ENCODE data around the gene ELK3.

Gene ELK3

DNA sequence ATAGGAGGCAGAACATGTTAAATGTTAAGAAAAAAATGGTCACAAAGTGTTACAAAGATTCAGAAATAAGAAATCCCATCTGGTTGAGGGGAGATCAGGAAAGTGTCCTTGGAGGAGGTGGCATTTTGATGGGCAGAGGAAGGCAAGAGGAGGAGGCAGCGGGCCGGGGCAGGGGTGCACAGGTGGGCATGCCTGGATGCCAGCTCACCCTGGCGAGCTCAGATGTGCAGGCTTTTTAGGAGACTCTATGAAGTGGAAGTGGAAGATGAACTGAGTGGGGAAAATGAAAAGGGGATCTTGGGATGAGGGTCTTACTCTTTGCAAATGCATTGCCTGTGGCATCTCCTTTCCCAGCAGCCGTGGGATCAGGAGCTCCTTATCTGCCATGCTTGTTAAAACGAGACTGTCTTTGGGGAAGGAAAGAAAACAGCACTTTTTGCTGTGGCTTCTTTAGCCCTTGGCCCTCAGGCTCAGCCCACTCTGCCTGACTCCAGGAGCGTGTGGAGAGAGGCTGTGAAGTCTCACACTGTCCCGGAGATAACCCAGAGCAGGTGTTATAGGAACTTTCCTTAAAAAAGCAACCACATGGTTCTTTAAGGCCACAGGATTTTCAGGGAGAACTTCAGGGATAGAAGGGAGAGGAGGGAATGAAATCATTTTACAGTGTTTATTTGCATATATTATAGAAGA, 62.6 kb downstream of the ELK3 start:
- no peak for DNase-seq (ENCODE audit: low spot score)

DNA sequence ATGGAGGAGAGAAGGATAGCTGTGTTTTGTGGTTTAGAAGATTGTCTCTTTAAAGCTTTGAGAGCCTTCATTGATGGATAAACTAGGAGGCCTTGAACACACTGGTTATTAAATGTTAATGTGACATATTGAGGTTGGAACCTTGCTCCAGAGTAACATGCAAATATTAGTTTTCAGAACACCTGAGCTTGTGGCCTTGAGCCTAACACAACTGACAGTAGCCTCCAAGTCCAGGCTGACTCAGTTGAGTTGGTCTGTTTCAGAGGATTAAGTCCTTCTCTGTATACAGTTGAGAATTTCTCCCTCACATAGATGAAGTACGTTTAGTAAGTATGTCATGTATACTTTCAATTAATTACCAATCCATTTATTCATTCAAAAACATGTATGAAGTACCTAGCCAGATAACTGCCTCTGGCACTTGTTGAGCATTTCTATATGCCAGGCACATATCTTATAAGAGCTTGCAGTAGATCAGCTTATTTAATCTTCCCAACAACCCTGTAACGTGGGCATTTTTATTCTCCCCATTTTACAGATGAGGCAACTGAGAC, 63.5 kb downstream of the ELK3 start:
- no peak for DNase-seq (ENCODE audit: low spot score)

DNA sequence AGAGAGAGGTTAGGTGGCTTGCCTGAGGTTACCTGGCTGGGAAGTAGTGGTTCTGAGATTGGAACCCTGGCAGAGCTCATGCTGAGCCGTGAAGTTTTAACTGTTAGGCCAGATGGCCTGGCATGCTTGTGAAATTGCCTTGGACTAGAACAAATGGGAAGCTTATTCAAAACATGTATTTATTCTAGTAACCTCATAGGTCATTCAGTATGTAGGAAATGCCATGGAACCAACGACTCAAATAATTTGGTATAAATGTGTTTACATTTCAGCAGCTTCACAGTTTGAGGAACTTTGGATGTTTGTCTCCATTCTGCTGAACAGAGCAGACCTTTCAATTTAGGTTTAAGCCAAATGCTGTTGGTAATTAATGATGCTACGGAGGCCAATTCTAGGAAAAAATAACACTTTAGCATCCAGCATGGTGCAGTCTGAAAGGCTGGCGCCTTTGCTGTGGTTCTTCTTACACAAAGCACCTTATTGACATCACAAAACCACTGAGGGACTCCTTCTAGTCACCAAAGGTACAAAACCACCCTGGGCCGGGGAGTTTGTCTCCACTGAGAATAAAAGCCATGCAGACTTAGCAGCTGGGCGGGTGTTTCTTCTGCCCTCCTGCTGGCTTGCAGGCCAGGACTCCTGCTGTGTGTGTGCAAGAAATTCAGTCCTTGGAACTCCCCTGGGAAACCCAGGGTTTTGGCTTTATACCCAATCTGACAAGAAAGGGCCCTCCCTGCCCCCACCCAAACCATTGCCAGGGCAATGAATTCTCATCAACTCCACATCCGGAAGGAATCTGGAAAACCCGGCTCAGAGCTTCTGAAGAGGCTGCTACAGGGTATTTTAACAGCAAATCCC, 64.2 kb downstream of the ELK3 start:
- peak; percentile 63 for DNase-seq (ENCODE audit: low spot score)

DNA sequence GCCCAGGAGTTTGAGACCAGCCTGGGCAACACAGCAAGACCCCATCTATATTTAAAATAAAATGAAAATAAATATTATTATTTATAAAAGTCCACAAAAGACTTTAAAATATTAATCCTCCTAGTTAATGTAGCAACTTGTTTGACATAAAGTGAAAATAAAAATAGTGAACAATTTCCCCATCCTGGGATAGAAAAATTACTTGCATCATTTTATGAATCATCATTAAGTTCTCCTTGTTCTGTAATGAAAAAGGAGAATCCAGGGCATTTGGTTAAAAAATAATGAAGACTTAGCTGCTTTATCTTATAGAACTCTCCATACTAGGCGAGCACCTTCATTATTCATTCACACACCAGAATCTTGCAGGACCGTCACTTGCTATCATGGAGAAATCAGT, 66.1 kb downstream of the ELK3 start:
- DNase-seq (ENCODE audit: low spot score) = no peak

DNA sequence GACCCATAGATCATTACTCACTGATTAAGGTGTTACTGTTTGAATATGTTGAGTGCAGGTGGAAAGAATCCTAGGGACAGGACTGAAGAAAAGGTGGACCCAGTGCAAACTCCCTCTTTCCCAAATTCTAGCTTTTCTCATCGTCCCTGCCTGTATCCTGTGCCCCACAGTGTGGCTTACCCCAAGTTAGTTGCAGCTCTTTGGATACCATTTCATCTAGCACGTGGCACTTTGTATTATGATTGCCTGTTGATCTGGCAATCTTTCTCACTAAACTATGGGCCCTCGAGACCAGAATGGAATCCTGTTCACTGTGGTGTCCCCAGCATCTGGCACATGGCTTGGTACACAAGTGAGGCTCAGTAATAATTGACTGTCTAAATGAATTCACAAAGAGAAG, 66.5 kb downstream of the ELK3 start:
- no peak for DNase-seq (ENCODE audit: low spot score)

DNA sequence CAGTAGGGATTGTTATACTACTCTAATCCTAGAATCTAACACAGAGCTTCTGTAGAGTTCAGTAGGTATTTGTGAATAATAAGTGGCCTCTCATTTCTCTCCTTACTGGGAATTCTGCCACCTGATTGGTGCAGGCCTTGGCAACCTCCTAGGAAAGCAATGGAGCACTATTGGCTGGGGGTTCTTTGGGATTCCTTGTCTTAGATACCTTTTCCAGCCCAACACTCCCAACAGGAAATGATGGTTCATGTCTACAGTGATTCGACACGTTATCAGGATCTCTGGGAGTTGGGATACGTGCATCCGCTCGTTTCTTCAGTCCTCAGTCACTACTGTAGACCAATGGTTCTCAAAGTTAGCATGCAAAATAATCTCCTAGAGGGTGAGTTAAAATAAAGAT, 67.4 kb downstream of the ELK3 start:
- no peak for DNase-seq (ENCODE audit: low spot score)

DNA sequence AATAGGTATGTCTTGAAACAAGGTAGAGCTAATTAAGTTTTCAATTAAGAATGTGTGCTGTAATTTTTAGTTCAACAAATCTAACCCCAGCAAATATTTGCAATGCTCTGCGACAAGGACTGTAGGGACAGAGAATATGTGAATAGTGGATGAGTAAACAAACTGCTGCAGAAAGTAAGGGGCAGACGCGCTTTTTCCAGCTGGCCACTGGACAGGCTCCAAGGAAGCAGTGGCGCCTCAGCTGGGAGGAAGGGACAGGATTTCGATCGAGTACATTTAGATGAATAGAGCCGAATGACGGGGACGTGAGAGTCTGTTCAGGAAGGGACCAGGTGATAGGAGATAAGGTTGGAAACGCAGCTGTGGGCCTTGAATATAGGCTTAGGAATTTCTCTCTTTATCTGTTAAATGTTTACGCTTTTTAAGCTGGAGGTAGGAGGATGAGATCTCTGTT, 69.3 kb downstream of the ELK3 start:
- no peak for DNase-seq (ENCODE audit: low spot score)

DNA sequence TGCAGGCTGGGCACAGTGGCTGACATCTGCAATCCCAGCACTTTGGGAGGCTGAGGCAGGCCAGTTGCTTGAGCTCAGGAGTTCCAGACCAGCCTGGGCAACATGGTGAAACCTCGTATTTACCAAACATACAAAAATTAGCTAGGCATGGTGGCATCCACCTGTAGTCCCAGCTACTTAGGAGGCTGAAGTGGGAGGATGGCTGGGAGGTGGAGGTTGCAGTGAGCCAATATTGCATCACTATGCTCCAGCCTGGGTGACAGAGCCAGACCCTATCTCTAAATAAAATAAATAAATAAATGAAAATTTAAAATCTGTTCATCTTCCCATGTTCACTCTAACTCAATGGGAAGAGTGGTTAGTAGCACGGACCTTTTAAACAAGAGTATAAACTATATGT, 71.2 kb downstream of the ELK3 start:
- no peak for DNase-seq (ENCODE audit: low spot score)

DNA sequence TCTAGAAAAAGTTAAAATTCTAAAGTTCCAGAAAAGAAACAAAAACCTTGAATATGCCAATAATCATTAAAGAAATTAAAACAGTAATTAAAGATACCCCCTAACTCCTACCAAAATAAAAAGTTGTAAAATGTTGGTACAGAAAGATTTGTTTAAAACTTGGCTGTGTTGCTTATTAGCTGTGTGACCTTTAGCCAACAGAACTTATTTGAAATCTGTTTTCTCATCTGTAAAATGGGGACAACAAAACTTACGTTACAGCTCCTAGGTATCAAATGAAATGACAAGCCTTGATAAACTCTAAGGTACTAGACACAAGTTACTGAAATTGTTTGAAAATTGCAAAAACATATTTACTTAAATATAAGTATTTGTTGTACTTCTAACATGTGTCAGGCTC, 71.7 kb downstream of the ELK3 start:
- DNase-seq (ENCODE audit: low spot score) = no peak

DNA sequence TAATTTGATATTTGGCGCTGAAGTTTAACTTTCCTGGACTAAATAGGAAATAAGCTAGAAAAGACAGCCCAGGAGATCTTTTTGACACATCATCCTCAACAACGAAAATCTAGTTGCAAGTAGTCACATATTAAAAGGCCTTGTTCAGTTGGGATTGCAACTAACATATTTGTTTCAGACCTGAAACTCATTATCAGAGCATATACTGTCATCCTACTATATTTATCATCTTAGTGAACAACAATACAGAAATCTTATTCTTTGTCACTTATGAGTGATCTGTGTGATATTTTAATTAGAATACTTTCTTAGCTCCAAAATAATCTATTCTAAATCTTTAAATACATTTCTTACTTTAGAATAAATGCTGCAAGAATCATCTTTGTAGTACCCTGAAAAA, 72.1 kb downstream of the ELK3 start:
- DNase-seq (ENCODE audit: low spot score) = no peak

DNA sequence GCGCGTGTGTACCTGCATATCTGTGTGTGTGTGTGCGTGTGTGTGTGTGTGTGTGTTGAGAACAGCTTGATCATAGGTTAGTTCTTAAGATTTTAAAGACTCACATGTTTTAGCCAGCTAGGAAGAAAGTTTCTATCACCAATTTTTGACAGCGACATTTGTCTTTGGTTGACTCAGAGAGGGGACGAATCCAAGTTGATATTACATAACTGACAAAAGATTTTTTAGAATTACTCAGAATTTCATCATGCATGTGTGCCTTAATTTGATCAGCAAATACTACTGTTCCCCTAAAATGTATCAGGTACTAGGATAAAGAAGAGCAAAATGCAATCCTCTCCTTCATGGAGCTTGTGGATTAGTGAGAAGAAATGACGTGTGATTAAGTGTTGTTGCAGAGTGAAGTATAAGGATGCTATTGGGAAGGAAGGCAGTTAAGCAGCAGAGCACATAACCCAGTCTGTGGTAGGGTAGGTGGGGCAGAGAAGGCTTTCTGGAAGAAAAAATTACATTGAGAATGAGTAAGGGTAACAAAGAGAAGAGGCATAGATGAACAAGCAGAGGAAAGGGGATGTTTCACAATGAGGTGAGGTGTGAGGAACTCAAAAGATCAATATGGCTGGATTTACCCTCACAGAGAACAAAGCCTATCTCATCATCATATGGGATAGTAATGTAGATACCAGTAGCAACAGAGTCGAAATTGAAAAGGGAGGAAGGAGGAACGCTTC, 77.5 kb downstream of the ELK3 start:
- DNase-seq (ENCODE audit: low spot score) = no peak

DNA sequence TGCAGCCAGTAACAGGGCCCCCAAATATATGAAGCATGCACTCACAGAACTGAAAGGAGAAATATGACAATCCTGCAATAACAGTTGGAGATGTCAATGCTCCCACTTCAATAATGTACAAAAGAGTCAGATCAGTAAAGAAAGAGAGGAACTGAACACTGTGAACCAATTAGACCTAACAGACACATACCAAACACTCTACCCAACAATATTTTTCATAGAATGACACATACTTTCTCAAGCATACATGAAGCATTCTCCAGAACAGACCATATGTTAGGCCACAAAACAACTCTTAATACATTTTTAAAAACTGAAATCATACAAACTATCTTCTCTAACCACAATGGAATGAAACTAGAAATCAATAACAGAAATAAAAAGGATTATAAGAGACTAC, 80.2 kb downstream of the ELK3 start:
- DNase-seq (ENCODE audit: low spot score) = no peak

DNA sequence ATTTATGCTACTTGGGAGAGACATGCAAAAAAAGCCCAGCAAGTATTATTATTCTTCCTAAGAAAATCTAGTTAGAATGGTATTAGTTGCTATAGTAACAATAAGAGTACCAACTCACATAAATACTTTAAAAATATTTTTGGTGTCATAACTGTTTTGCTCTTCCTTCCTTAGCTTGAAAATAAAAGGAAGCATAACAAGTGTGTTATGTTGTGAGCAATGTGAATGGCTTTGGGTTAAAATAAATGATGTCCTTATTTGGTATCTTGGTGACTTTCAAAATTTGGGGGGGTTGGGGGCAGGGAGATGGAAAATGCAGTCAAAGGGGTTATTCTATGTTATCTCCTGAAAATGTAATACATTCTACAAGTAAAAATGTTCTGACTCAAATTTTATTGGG, 91.0 kb downstream of the ELK3 start:
- DNase-seq (ENCODE audit: low spot score) = no peak

DNA sequence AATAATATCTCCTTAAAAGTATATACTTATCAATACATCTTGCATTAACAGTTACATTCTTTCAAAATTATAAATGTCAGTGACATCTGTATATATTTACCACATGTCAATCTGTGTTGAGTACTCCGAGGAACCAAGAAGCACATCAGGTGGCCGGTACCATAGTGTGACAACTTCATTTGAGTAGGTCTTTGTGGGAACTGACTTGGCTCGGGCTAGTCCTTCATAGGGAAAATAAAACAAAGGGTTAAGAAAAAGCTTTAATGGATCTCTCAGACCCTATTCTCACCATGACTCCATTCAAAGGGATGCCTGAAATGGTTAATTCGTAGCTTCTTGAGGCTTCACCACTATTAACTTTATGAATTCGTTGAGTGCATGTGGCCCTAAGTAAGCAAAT, 94.9 kb downstream of the ELK3 start:
- no peak for DNase-seq (ENCODE audit: low spot score)

DNA sequence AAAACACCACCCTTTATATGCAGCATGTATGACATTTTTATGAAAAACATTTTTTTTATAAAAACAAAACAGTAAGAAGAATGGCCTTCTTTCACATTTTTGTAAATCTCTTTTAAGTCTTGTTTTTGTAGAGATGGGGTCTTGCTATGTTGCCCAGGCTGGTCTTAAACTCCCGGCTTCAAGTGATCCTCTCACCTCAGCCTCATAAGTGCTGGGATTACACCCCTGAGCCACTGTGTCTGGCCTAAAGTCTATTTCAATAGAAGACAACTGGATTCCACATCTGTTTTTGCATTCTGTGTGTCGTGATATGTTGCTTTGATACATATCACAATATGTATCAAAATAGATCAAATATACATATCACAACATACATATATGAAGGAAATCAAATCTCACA, 98.9 kb downstream of the ELK3 start:
- no peak for DNase-seq (ENCODE audit: low spot score)

DNA sequence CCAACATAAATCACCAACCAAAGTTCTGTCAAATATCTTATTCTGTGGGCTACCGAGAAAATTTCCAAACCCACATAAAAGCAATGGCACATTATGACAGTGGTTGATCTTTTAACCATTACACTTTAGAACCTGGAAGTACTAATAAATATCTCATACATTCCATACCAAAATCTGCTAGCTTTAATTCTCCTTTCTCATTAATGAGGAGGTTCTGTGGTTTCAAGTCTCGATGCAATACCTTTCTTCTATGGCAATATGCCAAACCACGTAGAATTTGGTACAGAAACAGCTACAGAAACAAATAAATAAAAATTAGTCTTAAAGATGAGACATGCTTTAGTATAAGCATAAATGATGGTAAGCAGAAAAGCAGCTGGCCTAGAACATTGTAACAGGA, 100.7 kb downstream of the ELK3 start:
- no peak for DNase-seq (ENCODE audit: low spot score)

DNA sequence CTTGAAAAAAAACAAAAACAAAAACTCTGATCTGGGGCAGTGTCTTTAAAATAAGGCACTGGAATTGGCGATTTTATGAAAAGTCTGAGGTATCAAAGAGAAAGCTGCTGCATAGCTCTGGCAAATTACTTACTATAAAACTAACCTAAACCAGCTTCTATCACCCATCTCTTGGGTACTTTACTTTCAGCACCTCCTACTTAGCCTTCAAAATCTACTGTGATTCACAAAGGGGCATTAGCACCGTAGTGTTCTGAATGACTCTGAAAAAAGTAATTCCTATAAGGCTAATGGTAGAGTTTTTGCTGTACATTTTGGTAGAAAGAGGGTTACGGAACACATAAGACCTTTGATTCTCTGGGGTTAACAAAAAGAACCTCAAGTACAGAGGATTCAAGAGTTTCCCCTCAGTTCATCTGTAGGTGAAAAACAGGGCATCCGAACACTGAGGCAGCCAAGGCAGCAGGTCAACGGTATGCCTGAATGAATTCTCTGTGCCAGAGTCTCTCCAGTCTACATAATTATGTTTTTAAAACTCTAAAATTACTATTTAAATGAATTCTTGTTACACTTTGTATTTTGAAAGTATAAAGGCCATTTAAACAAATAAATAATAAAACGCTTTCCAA, 101.5 kb downstream of the ELK3 start:
- DNase-seq (ENCODE audit: low spot score) = no peak

DNA sequence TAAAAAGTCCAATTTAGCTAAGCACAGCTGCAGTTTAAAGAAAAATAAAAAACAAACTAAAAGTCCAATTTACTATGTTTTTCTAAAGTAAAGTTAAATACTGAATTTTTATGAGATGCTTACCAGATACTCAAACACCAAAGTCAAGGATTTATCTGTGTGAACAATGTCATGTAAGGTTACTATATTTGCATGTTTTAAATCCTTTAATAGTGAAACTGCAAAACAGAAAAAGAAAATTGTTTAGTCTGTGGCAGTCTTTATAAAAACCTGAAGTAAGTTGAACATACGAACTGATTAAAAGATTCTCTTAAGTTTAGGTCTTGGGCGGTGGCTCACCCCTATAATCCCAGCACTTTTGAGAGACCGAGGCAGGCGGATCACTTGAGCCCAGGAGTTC, 103.3 kb downstream of the ELK3 start:
- no peak for DNase-seq (ENCODE audit: low spot score)

DNA sequence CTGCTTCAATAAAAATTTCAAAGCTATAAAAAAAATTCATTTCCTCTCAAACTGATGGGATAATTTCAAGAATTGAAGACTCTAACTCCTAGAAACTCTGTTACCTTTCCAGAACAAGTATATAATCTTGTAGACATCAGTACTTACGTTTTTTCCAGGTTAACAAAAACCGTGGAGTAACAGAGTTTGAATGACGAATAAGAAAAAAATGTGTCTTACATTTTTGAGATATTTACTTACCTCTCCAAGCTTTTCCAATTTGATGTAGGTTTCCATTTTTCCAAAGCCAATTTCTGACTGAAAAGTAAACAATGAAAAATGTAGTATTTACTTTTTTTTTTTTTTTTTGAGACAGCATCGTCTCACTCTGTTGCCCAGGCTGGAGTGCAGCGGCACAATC, 105.9 kb downstream of the ELK3 start:
- DNase-seq (ENCODE audit: low spot score) = no peak

DNA sequence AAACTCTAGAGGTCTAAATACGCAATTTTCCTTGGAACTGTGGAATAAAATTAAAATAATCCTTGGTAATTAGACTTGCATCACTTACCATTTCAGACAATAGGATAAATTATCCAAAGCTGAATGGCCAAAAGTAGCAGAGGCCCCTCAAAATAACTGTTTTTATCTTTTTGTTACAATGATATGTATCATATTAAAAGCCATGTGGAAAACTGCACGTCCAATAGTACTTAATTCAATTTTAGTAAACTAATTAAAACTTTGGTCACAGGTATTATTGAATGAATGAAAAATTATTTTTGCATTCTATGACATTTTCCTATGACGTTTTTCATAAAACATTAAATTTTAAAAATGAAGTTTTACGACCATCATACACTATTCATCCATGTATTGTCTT, 107.6 kb downstream of the ELK3 start:
- no peak for DNase-seq (ENCODE audit: low spot score)

DNA sequence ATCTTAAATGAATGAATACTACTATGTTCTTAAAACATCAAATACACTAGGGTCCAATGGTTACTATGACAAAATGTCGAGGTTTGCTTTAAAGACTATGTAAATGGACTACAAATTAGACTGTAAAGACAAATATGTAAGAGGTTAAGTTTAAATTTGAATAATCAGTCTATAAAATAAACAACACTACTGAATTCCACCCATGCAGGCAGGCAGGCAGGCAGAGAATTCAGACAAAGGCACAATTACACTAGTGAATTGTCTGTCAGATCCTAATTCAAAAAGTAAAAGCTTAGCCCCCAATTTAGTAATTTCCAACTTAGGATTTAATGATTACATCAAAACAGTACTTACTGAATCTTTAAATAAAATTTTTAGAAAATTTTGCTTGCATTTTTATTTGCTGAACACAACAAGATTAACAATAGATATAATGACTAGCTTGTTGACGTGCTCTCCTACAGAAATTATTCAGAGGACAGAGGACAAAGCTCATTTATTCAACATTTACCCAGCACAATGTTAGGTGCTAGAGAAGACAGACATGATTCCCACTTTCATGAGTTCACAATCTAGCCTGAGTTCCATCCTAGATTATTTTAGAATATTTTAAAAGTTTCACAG, 108.6 kb downstream of the ELK3 start:
- DNase-seq (ENCODE audit: low spot score) = no peak

DNA sequence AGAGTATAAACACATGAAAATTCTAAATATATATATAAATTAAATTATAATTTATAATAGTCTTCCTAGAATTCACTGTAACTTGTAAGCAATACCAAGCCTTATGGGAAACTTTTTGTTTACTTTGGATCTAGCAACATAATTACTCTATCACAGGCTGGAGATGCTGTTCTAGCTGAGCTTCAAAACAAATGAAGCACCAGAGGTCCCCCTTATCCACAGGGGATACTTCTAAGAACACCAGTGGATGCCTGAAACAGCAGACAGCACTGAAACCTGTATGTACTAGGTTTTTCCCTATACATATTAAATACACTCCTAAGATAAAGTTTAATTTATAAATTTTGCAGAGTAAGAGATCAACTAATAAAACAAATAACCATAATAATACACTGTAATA, 109.5 kb downstream of the ELK3 start:
- DNase-seq (ENCODE audit: low spot score) = no peak

Measured in D341Med (cell line).